K562 (cell line): ENCODE data around the gene TM9SF4. TPM values are rescaled to one million over a fixed set of nuclear protein-coding genes. Genes with fewer than 3 reads are reported as not detected.

Source experiments
- DMBX1 ChIP-seq: fragments of 250-450 bp; sonication (Bioruptor Pico); IDR thresholded peaks from 2 replicates; pipeline ENCODE4 v1.8.0; 2022; ENCODE audit warnings: inconsistent platforms, mild to moderate bottlenecking, moderate library complexity, borderline replicate concordance
- EP300 ChIP-seq: IDR thresholded peaks from 2 replicates; pipeline ENCODE4 v1.6.1; 2012; ENCODE audit warnings: low read length, improper control_type of control experiment
- HDAC3 ChIP-seq: fragments of 450-650 bp; IDR thresholded peaks from 2 replicates; pipeline ENCODE4 v1.6.1; 2018; ENCODE audit warnings: borderline replicate concordance, mild to moderate bottlenecking, moderate library complexity; ENCODE audit not compliant: partially characterized antibody
- KAT7 ChIP-seq: sonication (generic); formaldehyde crosslinking; IDR thresholded peaks from 2 replicates; pipeline ENCODE4 v1.8.0; 2022; ENCODE audit warnings: missing genetic modification reagents, mild to moderate bottlenecking, borderline replicate concordance
- LCOR ChIP-seq: sonication (generic); formaldehyde crosslinking; IDR thresholded peaks from 2 replicates; pipeline ENCODE4 v1.8.0; 2022; ENCODE audit warnings: mild to moderate bottlenecking, missing genetic modification reagents
- MIER1 ChIP-seq: fragments of 450-650 bp; IDR thresholded peaks from 2 replicates; pipeline ENCODE4 v1.6.1; 2016; ENCODE audit warnings: antibody characterized with exemption, mild to moderate bottlenecking, low read depth
- SRSF3 ChIP-seq: fragments of 200-400 bp; formaldehyde crosslinking; IDR thresholded peaks from 2 replicates; pipeline ENCODE4 v1.6.1; 2016; ENCODE audit warnings: mild to moderate bottlenecking, low read length, moderate library complexity; ENCODE audit not compliant: insufficient read depth
- polyA plus RNA-seq, 8 experiments: library from polyadenylated mRNA; depleted of rRNA in 4 of 8; stranded (reverse) in 5 of 8; unstranded in 3 of 8; fragments of >200 nt; fragmentation: Nextera tagmentation in 2 of 8; fragmentation: Illumina TruSeq in 1 of 8; extraction: Ambion mirVana in 2 of 8; extraction: Trizol in 1 of 8; gene quantifications; 2 replicates each; pipeline versions ENCODE4 v1.2.1 to v1.2.3, GENCODE V29; 2011 to 2014; ENCODE audit warnings: inconsistent platforms in 1 of 8, missing spikeins in 1 of 8
- total RNA-seq, 7 experiments: library from RNA; depleted of rRNA in 6 of 7; stranded (reverse); fragments of >200 nt in 6 of 7; fragmentation: Illumina TruSeq in 2 of 7; extraction: Trizol in 2 of 7; gene quantifications; 2 replicates each; pipeline versions ENCODE4 v1.2.1 to v1.2.3, GENCODE V29; 2011 to 2021; ENCODE audit warnings: low replicate concordance in 1 of 7
- TF ChIP-seq, protein P1 (sequence below): fragments of 450-650 bp; IDR thresholded peaks from 2 replicates; pipeline ENCODE4 v1.6.1; 2016; ENCODE audit warnings: antibody characterized with exemption
- TF ChIP-seq, protein P2 (sequence below), 3 experiments: IDR thresholded peaks in 2 of 3; conservative IDR thresholded peaks in 1 of 3; 2 replicates each; pipeline ENCODE4 v1.5.1; 2011 to 2012; ENCODE audit warnings: low read length in 3 of 3, mild to moderate bottlenecking in 3 of 3, control low read depth in 2 of 3, improper control_type of control experiment in 1 of 3, inconsistent platforms in 1 of 3, low read depth in 1 of 3, mixed read lengths in 1 of 3, moderate library complexity in 1 of 3; ENCODE audit not compliant: insufficient read depth in 2 of 3
- TF ChIP-seq, protein P3 (sequence below): fragments of 250-450 bp; sonication (Bioruptor Pico); IDR thresholded peaks from 2 replicates; pipeline ENCODE4 v1.5.0; 2021; ENCODE audit warnings: mild to moderate bottlenecking, borderline replicate concordance
- TF ChIP-seq, protein P4 (sequence below): sonication (generic); formaldehyde crosslinking; IDR thresholded peaks from 2 replicates; pipeline ENCODE4 v1.8.1; 2022; ENCODE audit warnings: missing genetic modification reagents

TM9SF4 gene
- total and polyA plus RNA-seq, 9 of the 15 experiments (the other 6 are each of a cell fraction or from before 2014, with no cell fraction given), result 14.5 to 46.3 (median 26.9) TPM

DNA sequence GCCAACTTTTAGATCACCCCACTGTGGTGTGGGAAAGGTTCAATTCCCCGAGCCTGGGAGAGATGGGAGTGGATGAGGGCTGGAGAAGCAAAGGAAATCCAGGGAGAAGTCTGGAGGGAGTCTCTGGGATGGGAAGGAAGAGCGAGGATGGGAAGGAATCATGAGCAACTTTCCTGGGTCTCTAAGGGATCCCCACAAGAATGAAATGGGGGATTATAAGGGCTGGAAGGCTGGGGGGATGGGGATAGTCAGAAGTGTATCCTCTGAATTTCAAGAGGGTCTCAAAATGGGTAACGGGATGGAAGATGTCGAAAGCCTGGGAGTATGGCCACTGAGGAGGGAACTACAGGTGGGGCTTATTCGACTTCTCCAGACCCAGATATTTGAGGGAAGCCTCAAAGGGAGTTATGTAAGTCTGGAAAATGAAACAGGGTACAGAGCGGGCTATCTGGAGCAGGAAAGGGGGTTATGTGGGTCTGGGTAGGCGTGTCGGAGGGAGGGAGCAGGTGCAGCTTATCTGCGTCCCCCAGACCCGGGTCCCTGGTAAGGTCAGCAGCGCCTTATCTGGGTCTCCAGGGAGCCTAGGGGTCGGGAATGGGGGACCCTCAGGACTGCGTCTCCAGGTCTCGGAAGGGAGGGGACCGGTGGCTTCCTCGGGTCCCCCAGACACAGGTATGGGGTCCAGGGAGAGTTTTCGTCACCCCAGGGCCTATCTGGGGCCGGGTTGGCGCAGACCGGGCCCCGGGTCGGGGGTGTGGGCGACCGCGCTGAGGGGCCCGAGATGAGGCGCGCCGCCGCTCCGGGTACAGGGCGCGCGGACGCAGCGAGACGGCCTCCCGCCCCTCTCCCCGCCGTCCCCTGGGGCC is 97.5 kb downstream of the TM9SF4 start (continued):
- TF ChIP-seq SRSF3, result 0 out of 2 replicates have a peak, but pooled peaks have one; percentile 57
- TF ChIP-seq, protein P1, sequence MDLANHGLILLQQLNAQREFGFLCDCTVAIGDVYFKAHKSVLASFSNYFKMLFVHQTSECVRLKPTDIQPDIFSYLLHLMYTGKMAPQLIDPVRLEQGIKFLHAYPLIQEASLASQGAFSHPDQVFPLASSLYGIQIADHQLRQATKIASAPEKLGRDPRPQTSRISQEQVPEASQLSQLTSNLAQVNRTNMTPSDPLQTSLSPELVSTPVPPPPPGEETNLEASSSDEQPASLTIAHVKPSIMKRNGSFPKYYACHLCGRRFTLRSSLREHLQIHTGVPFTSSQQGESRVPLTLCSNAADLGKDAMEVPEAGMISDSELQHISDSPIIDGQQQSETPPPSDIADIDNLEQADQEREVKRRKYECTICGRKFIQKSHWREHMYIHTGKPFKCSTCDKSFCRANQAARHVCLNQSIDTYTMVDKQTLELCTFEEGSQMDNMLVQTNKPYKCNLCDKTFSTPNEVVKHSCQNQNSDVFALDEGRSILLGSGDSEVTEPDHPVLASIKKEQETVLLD, result no peak
- TF ChIP-seq KAT7 (CRISPR knock-in tag), result peak; percentile 67; the same call in 1 of the 2 replicates
- no peak for TF ChIP-seq DMBX1 (CRISPR knock-in tag)
- no peak for TF ChIP-seq MIER1
- no peak for TF ChIP-seq LCOR
- TF ChIP-seq, protein P2, sequence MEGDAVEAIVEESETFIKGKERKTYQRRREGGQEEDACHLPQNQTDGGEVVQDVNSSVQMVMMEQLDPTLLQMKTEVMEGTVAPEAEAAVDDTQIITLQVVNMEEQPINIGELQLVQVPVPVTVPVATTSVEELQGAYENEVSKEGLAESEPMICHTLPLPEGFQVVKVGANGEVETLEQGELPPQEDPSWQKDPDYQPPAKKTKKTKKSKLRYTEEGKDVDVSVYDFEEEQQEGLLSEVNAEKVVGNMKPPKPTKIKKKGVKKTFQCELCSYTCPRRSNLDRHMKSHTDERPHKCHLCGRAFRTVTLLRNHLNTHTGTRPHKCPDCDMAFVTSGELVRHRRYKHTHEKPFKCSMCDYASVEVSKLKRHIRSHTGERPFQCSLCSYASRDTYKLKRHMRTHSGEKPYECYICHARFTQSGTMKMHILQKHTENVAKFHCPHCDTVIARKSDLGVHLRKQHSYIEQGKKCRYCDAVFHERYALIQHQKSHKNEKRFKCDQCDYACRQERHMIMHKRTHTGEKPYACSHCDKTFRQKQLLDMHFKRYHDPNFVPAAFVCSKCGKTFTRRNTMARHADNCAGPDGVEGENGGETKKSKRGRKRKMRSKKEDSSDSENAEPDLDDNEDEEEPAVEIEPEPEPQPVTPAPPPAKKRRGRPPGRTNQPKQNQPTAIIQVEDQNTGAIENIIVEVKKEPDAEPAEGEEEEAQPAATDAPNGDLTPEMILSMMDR (IDR thresholded peaks at IDR 0.05 in 2 of 3, conservative IDR thresholded peaks at IDR 0.05 in 1 of 3; ENCODE audit: insufficient read depth in 2 of 3, low read depth in 1 of 3, low read length in 3 of 3), result no peak
- TF ChIP-seq, protein P3, sequence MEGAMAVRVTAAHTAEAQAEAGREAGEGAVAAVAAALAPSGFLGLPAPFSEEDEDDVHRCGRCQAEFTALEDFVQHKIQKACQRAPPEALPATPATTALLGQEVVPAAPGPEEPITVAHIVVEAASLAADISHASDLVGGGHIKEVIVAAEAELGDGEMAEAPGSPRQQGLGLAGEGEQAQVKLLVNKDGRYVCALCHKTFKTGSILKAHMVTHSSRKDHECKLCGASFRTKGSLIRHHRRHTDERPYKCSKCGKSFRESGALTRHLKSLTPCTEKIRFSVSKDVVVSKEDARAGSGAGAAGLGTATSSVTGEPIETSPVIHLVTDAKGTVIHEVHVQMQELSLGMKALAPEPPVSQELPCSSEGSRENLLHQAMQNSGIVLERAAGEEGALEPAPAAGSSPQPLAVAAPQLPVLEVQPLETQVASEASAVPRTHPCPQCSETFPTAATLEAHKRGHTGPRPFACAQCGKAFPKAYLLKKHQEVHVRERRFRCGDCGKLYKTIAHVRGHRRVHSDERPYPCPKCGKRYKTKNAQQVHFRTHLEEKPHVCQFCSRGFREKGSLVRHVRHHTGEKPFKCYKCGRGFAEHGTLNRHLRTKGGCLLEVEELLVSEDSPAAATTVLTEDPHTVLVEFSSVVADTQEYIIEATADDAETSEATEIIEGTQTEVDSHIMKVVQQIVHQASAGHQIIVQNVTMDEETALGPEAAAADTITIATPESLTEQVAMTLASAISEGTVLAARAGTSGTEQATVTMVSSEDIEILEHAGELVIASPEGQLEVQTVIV (CRISPR knock-in tag), result no peak
- peak; percentile 27; the same call in 1 of the 2 replicates for TF ChIP-seq EP300
- TF ChIP-seq HDAC3, result no peak
- TF ChIP-seq, protein P4, sequence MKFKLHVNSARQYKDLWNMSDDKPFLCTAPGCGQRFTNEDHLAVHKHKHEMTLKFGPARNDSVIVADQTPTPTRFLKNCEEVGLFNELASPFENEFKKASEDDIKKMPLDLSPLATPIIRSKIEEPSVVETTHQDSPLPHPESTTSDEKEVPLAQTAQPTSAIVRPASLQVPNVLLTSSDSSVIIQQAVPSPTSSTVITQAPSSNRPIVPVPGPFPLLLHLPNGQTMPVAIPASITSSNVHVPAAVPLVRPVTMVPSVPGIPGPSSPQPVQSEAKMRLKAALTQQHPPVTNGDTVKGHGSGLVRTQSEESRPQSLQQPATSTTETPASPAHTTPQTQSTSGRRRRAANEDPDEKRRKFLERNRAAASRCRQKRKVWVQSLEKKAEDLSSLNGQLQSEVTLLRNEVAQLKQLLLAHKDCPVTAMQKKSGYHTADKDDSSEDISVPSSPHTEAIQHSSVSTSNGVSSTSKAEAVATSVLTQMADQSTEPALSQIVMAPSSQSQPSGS (CRISPR knock-in tag), result 0 out of 2 replicates have a peak, but pooled peaks have one; percentile 31
